K562 (cell line): ENCODE data around the gene COL28A1. TPM values are rescaled to one million over a fixed set of nuclear protein-coding genes. Genes with fewer than 3 reads are reported as not detected.
A peak's percentile ranks its signal among the peaks of the same experiment; 100 is the strongest.

ENCODE experiments used
- ATF1 ChIP-seq, 2 experiments: fragments of 450-650 bp in 1 of 2; IDR thresholded peaks; 2 replicates each; pipeline ENCODE4 v1.6.1; 2016; ENCODE audit warnings: missing compliant biosample characterization in 1 of 2, missing genetic modification characterization in 1 of 2
- PBX2 ChIP-seq, 2 experiments: IDR thresholded peaks in 1 of 2; conservative IDR thresholded peaks in 1 of 2; 2 replicates each; pipeline ENCODE4 v1.6.1; 2016; ENCODE audit warnings: low read depth in 2 of 2, mild to moderate bottlenecking in 1 of 2, missing compliant biosample characterization in 1 of 2, missing genetic modification characterization in 1 of 2, moderate library complexity in 1 of 2
- PPARD ChIP-seq: fragments of 250-450 bp; sonication (Bioruptor Pico); IDR thresholded peaks from 2 replicates; pipeline ENCODE4 v1.8.0; 2022; ENCODE audit warnings: inconsistent platforms, mild to moderate bottlenecking, moderate library complexity
- SMAD4 ChIP-seq: fragments of 250-450 bp; sonication (Bioruptor Pico); conservative IDR thresholded peaks from 2 replicates; pipeline ENCODE4 v1.8.0; 2021; ENCODE audit warnings: inconsistent platforms, mild to moderate bottlenecking, moderate library complexity
- YY1 ChIP-seq, 3 experiments: IDR thresholded peaks; 2 replicates each; pipeline ENCODE4 v1.6.1; 2011; ENCODE audit warnings: low read length in 2 of 3, mild to moderate bottlenecking in 2 of 3, moderate library complexity in 2 of 3, borderline replicate concordance in 1 of 3, control low read depth in 1 of 3, low read depth in 1 of 3; ENCODE audit not compliant: insufficient read depth in 3 of 3, insufficient replicate concordance in 2 of 3, control insufficient read depth in 1 of 3, insufficient read length in 1 of 3; ENCODE audit errors: extremely low read depth in 1 of 3
- polyA plus RNA-seq, 8 experiments: library from polyadenylated mRNA; depleted of rRNA in 4 of 8; stranded (reverse) in 5 of 8; unstranded in 3 of 8; fragments of >200 nt; fragmentation: Nextera tagmentation in 2 of 8; fragmentation: Illumina TruSeq in 1 of 8; extraction: Ambion mirVana in 2 of 8; extraction: Trizol in 1 of 8; gene quantifications; 2 replicates each; pipeline versions ENCODE4 v1.2.1 to v1.2.3, GENCODE V29; 2011 to 2014; ENCODE audit warnings: inconsistent platforms in 1 of 8, missing spikeins in 1 of 8
- total RNA-seq, 7 experiments: library from RNA; depleted of rRNA in 6 of 7; stranded (reverse); fragments of >200 nt in 6 of 7; fragmentation: Illumina TruSeq in 2 of 7; extraction: Trizol in 2 of 7; gene quantifications; 2 replicates each; pipeline versions ENCODE4 v1.2.1 to v1.2.3, GENCODE V29; 2011 to 2021; ENCODE audit warnings: low replicate concordance in 1 of 7
- TF ChIP-seq, protein P1 (sequence below), 2 experiments: fragments of 200-800 bp in 1 of 2; sonication (Bioruptor generic) in 1 of 2; sonication (generic) in 1 of 2; formaldehyde crosslinking in 1 of 2; IDR thresholded peaks in 1 of 2; conservative IDR thresholded peaks in 1 of 2; 2 replicates each; pipeline versions ENCODE4 v1.5.0 to v1.6.1; 2016 to 2020; ENCODE audit warnings: missing compliant biosample characterization in 1 of 2, missing genetic modification characterization in 1 of 2, missing genetic modification reagents in 1 of 2
- TF ChIP-seq, protein P2 (sequence below): fragments of 250-450 bp; sonication (Bioruptor Pico); IDR thresholded peaks from 2 replicates; pipeline ENCODE4 v1.4.0; 2020; ENCODE audit warnings: mild to moderate bottlenecking, moderate library complexity, borderline replicate concordance
- TF ChIP-seq, protein P3 (sequence below): IDR thresholded peaks from 2 replicates; pipeline ENCODE4 v1.6.1; 2011; ENCODE audit not compliant: insufficient read length; ENCODE audit errors: extremely low read depth
- TF ChIP-seq, protein P4 (sequence below): fragments of 450-650 bp; formaldehyde crosslinking; IDR thresholded peaks from 2 replicates; pipeline ENCODE4 v1.4.0; 2020; ENCODE audit warnings: mild to moderate bottlenecking, moderate library complexity
- TF ChIP-seq, protein P5 (sequence below): fragments of 250-450 bp; sonication (Bioruptor Pico); IDR thresholded peaks from 2 replicates; pipeline ENCODE4 v1.8.0; 2021; ENCODE audit warnings: moderate library complexity, mild to moderate bottlenecking, inconsistent platforms
- TF ChIP-seq, protein P6 (sequence below): fragments of 250-450 bp; sonication (Bioruptor Pico); IDR thresholded peaks from 2 replicates; pipeline ENCODE4 v1.4.0; 2020

COL28A1 gene
- total and polyA plus RNA-seq, 9 of the 15 experiments (the other 6 are each of a cell fraction or from before 2014, with no cell fraction given) = 0.03 to 0.13 (median 0.05) TPM; not detected in 3

GRCh38 chr7:7424151-7424873 lies 111.4 kb downstream of the COL28A1 start (continued):
- TF ChIP-seq SMAD4 (CRISPR knock-in tag) (no peak), PBX2 (CRISPR knock-in tag; IDR thresholded peaks at IDR 0.05; ENCODE audit: low read depth) (no peak), PBX2 (tag; conservative IDR thresholded peaks at IDR 0.05; ENCODE audit: low read depth) (peak; percentile 77), YY1 (IDR thresholded peaks at IDR 0.05; ENCODE audit: borderline replicate concordance in 1 of 3, control insufficient read depth in 1 of 3, extremely low read depth in 1 of 3, insufficient read depth in 3 of 3, insufficient read length in 1 of 3, insufficient replicate concordance in 2 of 3, low read depth in 1 of 3, low read length in 2 of 3) (peak in 1 of 3 experiments; percentile 52), ATF1 (CRISPR knock-in tag; IDR thresholded peaks at IDR 0.05) (no peak), ATF1 (tag; IDR thresholded peaks at IDR 0.05) (peak; percentile 28; the same call in 1 of the 2 replicates), PPARD (CRISPR knock-in tag) (no peak)
- TF ChIP-seq, protein P1, sequence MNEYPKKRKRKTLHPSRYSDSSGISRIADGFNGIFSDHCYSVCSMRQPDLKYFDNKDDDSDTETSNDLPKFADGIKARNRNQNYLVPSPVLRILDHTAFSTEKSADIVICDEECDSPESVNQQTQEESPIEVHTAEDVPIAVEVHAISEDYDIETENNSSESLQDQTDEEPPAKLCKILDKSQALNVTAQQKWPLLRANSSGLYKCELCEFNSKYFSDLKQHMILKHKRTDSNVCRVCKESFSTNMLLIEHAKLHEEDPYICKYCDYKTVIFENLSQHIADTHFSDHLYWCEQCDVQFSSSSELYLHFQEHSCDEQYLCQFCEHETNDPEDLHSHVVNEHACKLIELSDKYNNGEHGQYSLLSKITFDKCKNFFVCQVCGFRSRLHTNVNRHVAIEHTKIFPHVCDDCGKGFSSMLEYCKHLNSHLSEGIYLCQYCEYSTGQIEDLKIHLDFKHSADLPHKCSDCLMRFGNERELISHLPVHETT (CRISPR knock-in tag; conservative IDR thresholded peaks at IDR 0.05 in 1 of 2, IDR thresholded peaks at IDR 0.05 in 1 of 2) = no peak
- TF ChIP-seq, protein P2, sequence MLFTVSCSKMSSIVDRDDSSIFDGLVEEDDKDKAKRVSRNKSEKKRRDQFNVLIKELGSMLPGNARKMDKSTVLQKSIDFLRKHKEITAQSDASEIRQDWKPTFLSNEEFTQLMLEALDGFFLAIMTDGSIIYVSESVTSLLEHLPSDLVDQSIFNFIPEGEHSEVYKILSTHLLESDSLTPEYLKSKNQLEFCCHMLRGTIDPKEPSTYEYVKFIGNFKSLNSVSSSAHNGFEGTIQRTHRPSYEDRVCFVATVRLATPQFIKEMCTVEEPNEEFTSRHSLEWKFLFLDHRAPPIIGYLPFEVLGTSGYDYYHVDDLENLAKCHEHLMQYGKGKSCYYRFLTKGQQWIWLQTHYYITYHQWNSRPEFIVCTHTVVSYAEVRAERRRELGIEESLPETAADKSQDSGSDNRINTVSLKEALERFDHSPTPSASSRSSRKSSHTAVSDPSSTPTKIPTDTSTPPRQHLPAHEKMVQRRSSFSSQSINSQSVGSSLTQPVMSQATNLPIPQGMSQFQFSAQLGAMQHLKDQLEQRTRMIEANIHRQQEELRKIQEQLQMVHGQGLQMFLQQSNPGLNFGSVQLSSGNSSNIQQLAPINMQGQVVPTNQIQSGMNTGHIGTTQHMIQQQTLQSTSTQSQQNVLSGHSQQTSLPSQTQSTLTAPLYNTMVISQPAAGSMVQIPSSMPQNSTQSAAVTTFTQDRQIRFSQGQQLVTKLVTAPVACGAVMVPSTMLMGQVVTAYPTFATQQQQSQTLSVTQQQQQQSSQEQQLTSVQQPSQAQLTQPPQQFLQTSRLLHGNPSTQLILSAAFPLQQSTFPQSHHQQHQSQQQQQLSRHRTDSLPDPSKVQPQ = no peak
- TF ChIP-seq, protein P3, sequence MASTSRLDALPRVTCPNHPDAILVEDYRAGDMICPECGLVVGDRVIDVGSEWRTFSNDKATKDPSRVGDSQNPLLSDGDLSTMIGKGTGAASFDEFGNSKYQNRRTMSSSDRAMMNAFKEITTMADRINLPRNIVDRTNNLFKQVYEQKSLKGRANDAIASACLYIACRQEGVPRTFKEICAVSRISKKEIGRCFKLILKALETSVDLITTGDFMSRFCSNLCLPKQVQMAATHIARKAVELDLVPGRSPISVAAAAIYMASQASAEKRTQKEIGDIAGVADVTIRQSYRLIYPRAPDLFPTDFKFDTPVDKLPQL = no peak
- TF ChIP-seq, protein P4, sequence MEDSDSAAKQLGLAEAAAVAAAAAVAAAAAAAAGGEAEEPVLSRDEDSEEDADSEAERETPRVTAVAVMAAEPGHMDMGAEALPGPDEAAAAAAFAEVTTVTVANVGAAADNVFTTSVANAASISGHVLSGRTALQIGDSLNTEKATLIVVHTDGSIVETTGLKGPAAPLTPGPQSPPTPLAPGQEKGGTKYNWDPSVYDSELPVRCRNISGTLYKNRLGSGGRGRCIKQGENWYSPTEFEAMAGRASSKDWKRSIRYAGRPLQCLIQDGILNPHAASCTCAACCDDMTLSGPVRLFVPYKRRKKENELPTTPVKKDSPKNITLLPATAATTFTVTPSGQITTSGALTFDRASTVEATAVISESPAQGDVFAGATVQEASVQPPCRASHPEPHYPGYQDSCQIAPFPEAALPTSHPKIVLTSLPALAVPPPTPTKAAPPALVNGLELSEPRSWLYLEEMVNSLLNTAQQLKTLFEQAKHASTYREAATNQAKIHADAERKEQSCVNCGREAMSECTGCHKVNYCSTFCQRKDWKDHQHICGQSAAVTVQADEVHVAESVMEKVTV = peak; percentile 67
- TF ChIP-seq, protein P5, sequence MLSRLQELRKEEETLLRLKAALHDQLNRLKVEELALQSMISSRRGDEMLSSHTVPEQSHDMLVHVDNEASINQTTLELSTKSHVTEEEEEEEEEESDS = no peak
- TF ChIP-seq, protein P6, sequence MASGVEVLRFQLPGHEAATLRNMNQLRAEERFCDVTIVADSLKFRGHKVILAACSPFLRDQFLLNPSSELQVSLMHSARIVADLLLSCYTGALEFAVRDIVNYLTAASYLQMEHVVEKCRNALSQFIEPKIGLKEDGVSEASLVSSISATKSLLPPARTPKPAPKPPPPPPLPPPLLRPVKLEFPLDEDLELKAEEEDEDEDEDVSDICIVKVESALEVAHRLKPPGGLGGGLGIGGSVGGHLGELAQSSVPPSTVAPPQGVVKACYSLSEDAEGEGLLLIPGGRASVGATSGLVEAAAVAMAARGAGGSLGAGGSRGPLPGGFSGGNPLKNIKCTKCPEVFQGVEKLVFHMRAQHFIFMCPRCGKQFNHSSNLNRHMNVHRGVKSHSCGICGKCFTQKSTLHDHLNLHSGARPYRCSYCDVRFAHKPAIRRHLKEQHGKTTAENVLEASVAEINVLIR (CRISPR knock-in tag) = no peak
